OCI-LY7 (cell line): ENCODE measurements around the gene MRPL57. TPM values are rescaled to one million over a fixed set of nuclear protein-coding genes. Genes with fewer than 3 reads are reported as not detected.

ENCODE experiments used
- BruUV-seq: library from RNA; stranded (reverse); fragments of 400-500 nt; replicated peaks from 2 replicates; lab custom pipeline; 2021; lab: Mats Ljungman, UMichigan
- CTCF ChIA-PET: fragments of 300-600 bp; sonication (Branson Sonifier 250); formaldehyde crosslinking; loops from one replicate; lab custom pipeline; 2022; ENCODE audit warnings: antibody characterized with exemption; ENCODE audit not compliant: unreplicated experiment; lab: Charles Lee
- POLR2A ChIA-PET: fragments of 300-600 bp; sonication (Branson Sonifier 250); formaldehyde crosslinking; loops from one replicate; lab custom pipeline; 2022; ENCODE audit warnings: antibody characterized with exemption; lab: Charles Lee
- DNase-seq: peaks from one replicate; pipeline ENCODE4 v3.0.0-alpha.2; 2015; ENCODE audit warnings: low spot score
- H2AFZ ChIP-seq: fragments of 200-600 bp; sonication (generic), shearing (Covaris generic); 2 replicates; pipeline ENCODE4 v1.6.1; 2014; ENCODE audit warnings: mild to moderate bottlenecking, antibody characterized with exemption, low read length, moderate library complexity
- H3K27ac ChIP-seq: fragments of 200-600 bp; sonication (generic); 2 replicates; pipeline ENCODE4 v1.5.1; 2014; ENCODE audit warnings: mixed run types, low read depth, mild to moderate bottlenecking, moderate library complexity, low read length, inconsistent platforms; ENCODE audit not compliant: poor library complexity, severe bottlenecking
- H3K36me3 ChIP-seq: fragments of 200-600 bp; sonication (generic); 2 replicates; pipeline ENCODE4 v1.6.1; 2014; ENCODE audit warnings: mild to moderate bottlenecking, antibody characterized with exemption, low read length, moderate library complexity, mixed read lengths; ENCODE audit not compliant: insufficient read depth
- H3K4me1 ChIP-seq: fragments of 200-600 bp; sonication (generic); 2 replicates; pipeline ENCODE4 v1.5.1; 2014; ENCODE audit warnings: mild to moderate bottlenecking, low read length; ENCODE audit not compliant: insufficient read depth, poor library complexity, severe bottlenecking
- H3K4me2 ChIP-seq: fragments of 200-600 bp; sonication (generic); 2 replicates; pipeline ENCODE4 v1.6.1; 2014; ENCODE audit warnings: mild to moderate bottlenecking, low read length
- H3K4me3 ChIP-seq: fragments of 200-600 bp; sonication (generic); 2 replicates; pipeline ENCODE4 v1.5.1; 2014; ENCODE audit warnings: mild to moderate bottlenecking, low read depth, low read length; ENCODE audit not compliant: poor library complexity, severe bottlenecking
- H3K79me2 ChIP-seq: fragments of 200-600 bp; sonication (generic); 2 replicates; pipeline ENCODE4 v1.6.1; 2016; ENCODE audit warnings: low read depth, mild to moderate bottlenecking, low read length, moderate library complexity, mixed read lengths; ENCODE audit not compliant: insufficient read depth
- H3K9me2 ChIP-seq: fragments of 200-600 bp; sonication (generic); 2 replicates; pipeline ENCODE4 v1.6.1; 2016; ENCODE audit warnings: mild to moderate bottlenecking, low read length, mixed read lengths; ENCODE audit not compliant: insufficient read depth
- H3K9me3 ChIP-seq: fragments of 200-600 bp; sonication (generic); 2 replicates; pipeline ENCODE4 v1.6.1; 2014; ENCODE audit warnings: mild to moderate bottlenecking, mixed run types, low read length, mixed read lengths
- H4K20me1 ChIP-seq: fragments of 200-600 bp; sonication (generic); 2 replicates; pipeline ENCODE4 v1.6.1; 2014; ENCODE audit warnings: mild to moderate bottlenecking, antibody characterized with exemption, low read length, moderate library complexity, mixed read lengths; ENCODE audit not compliant: insufficient read depth
- CTCF ChIP-seq: fragments of 200-600 bp; sonication (generic); conservative IDR thresholded peaks from 2 replicates; pipeline ENCODE4 v1.5.1; 2014; ENCODE audit warnings: mild to moderate bottlenecking, antibody characterized with exemption, low read length, moderate library complexity, mixed read lengths
- EZH2phosphoT487 ChIP-seq: fragments of 200-600 bp; sonication (generic); IDR thresholded peaks from 2 replicates; pipeline ENCODE4 v1.6.1; 2018; ENCODE audit warnings: low read depth, borderline replicate concordance, mild to moderate bottlenecking, mixed run types, antibody characterized with exemption, low read length, moderate library complexity, mixed read lengths
- intact Hi-C: fragments of 100-400 bp; cut with micrococcal nuclease; formaldehyde crosslinking; loops from one replicate; pipeline ENCODE4 v1.10.0; 2022; ENCODE audit not compliant: unreplicated experiment
- total RNA-seq, 2 experiments: library from RNA; depleted of rRNA in 1 of 2; stranded (reverse); fragments of >200 nt in 1 of 2; shearing (Covaris generic) in 1 of 2; gene quantifications; 2 replicates each; pipeline ENCODE4 v1.2.3, GENCODE V29; 2014 to 2022

MRPL57 gene
- total RNA-seq, 2 experiments from 2014 or later, result 26.3 to 52.9 TPM

GRCh38 chr13:21142766-21143165, 33.7 kb upstream of the MRPL57 start:
- TF ChIP-seq CTCF (no peak), EZH2phosphoT487 (no peak)
- DNase-seq, result no peak
- intact Hi-C loops, result no loop called here
- peaks cover 68% of the 10 kb centered on the region for H3K36me3 ChIP-seq
- H3K4me1 ChIP-seq, result peaks cover 23% of the 10 kb centered on the region
- H3K27ac ChIP-seq, result no peak overlapping the region
- H3K9me2 ChIP-seq, result no peaks in the 10 kb centered on the region
- H2AFZ ChIP-seq, result no peak overlapping the region
- H4K20me1 ChIP-seq, result peaks cover 20% of the 10 kb centered on the region
- ChIA-PET POLR2A (interaction anchor here (0.6 to 1.9 kb wide), 4 partner anchors 9 to 602 kb away, joined by 4 to 6 read pairs (median 6); partner anchors contain the start of genes MRPL57 and SKA3), CTCF (no interaction called here)
- BruUV-seq, result no TSS peak
- H3K4me2 ChIP-seq, result peak overlapping the region; percentile 51
- H3K9me3 ChIP-seq, result no peaks in the 10 kb centered on the region
- peaks cover 55% of the 10 kb centered on the region for H3K79me2 ChIP-seq
- peak overlapping the region; percentile 2 for H3K4me3 ChIP-seq

- peaks cover 31% of the 10 kb centered on the region for H3K79me2 ChIP-seq
- no TSS peak for BruUV-seq
- TF ChIP-seq CTCF (no peak), EZH2phosphoT487 (no peak)
- no peak for DNase-seq
- peaks cover 11% of the 10 kb centered on the region for H4K20me1 ChIP-seq
- H2AFZ ChIP-seq, result no peak overlapping the region
- H3K9me3 ChIP-seq, result no peaks in the 10 kb centered on the region
- intact Hi-C loops, result no loop called here
- ChIA-PET CTCF (no interaction called here), POLR2A (no interaction called here)
- H3K27ac ChIP-seq, result no peak overlapping the region
- H3K9me2 ChIP-seq, result no peaks in the 10 kb centered on the region
- peaks cover 66% of the 10 kb centered on the region for H3K36me3 ChIP-seq
- no peak overlapping the region for H3K4me3 ChIP-seq
- H3K4me2 ChIP-seq, result no peak overlapping the region
- peaks cover 19% of the 10 kb centered on the region for H3K4me1 ChIP-seq
Observed at GRCh38 chr13:21147827-21148226, 28.6 kb upstream of the MRPL57 start.

GRCh38 chr13:21148557-21149258, 27.8 kb upstream of the MRPL57 start:
- POLR2A ChIA-PET, result interaction anchor here (2.7 kb wide), 1 partner anchor 27 kb away, joined by 13 read pairs; the partner anchor contains the start of genes MRPL57 and SKA3
- Histone ChIP-seq H2AFZ (no peak overlapping the region), H3K4me1 (peaks cover 10% of the 10 kb centered on the region), H3K4me2 (no peak overlapping the region), H3K9me2 (no peaks in the 10 kb centered on the region), H3K27ac (no peak overlapping the region), H3K4me3 (no peak overlapping the region), H3K79me2 (peaks cover 22% of the 10 kb centered on the region), H3K9me3 (no peaks in the 10 kb centered on the region), H4K20me1 (peaks cover 7% of the 10 kb centered on the region), H3K36me3 (peaks cover 61% of the 10 kb centered on the region)
- CTCF ChIA-PET, result no interaction called here
- TF ChIP-seq EZH2phosphoT487 (no peak), CTCF (no peak)
- DNase-seq, result no peak
- BruUV-seq, result no TSS peak
- intact Hi-C loops, result no loop called here
